Measurements from ENCODE around the gene TNF. TPM values are rescaled to one million over a fixed set of nuclear protein-coding genes. Genes with fewer than 3 reads are reported as not detected.

The TNF gene
- total RNA-seq, 1 experiment from 2014 or later, result not detected

- H3K4me1 Mint-ChIP-seq, result peaks cover 27 to 36% of the 10 kb centered on the region in 2 experiments
- Histone ChIP-seq H2AK5ac (ENCODE audit: insufficient read length, low read length) (no peak overlapping the region), H4K91ac (ENCODE audit: insufficient read length, low read depth, low read length) (no peak overlapping the region), H3K79me1 (ENCODE audit: insufficient read depth, low read depth, low read length, poor library complexity, severe bottlenecking) (peaks cover 11% of the 10 kb centered on the region), H4K5ac (ENCODE audit: insufficient read length, low read depth, low read length) (no peak overlapping the region), H3K56ac (ENCODE audit: insufficient read length, low read depth, low read length) (no peak overlapping the region), H3K23me2 (ENCODE audit: insufficient read length, low read depth, low read length, poor library complexity, severe bottlenecking) (no peaks in the 10 kb centered on the region), H3K23ac (ENCODE audit: insufficient read length, low read depth, low read length) (no peak overlapping the region), H3K4ac (ENCODE audit: low read depth, low read length) (no peak overlapping the region), H3K79me2 (ENCODE audit: insufficient read depth, low read length) (no peaks in the 10 kb centered on the region; the same call in 1 of the 2 replicates), H3K4me2 (ENCODE audit: insufficient read depth, insufficient read length, low read length) (no peak overlapping the region), H2BK15ac (ENCODE audit: low read depth, low read length) (no peak overlapping the region), H2BK12ac (ENCODE audit: insufficient read length, low read depth, low read length) (no peak overlapping the region), H2BK5ac (ENCODE audit: insufficient read length, low read length) (no peak overlapping the region), H3T11ph (ENCODE audit: low read length) (no peak overlapping the region), H3K27me3 (ENCODE audit: insufficient read depth, low read length) (no peaks in the 10 kb centered on the region), H3K9ac (ENCODE audit: extremely low read depth, insufficient read length, low read length) (no peak overlapping the region), H3K27ac (ENCODE audit: insufficient read length, low read depth, low read length) (no peak overlapping the region), H3K9me3 (ENCODE audit: control insufficient read depth, low read depth, low read length) (no peaks in the 10 kb centered on the region), H3K18ac (ENCODE audit: insufficient read length, low read depth, low read length) (no peak overlapping the region), H2BK120ac (ENCODE audit: low read depth, low read length, poor library complexity, severe bottlenecking) (no peak overlapping the region), H4K8ac (replicated peaks; ENCODE audit: insufficient read length, low read depth, low read length) (no peak overlapping the region), H3K4me1 (ENCODE audit: insufficient read depth, low read length) (no peaks in the 10 kb centered on the region; the same call in 1 of the 2 replicates), H2BK20ac (ENCODE audit: low read depth, low read length, poor library complexity, severe bottlenecking) (no peak overlapping the region), H3K14ac (ENCODE audit: insufficient read depth, low read length) (no peak overlapping the region), H2AFZ (ENCODE audit: low read length) (no peak overlapping the region), H4K20me1 (ENCODE audit: control insufficient read depth, insufficient read depth, insufficient read length) (peaks cover 4% of the 10 kb centered on the region)
- H3K27me3 Mint-ChIP-seq (ENCODE audit: low read depth), result no peaks in the 10 kb centered on the region
- no peak for TF ChIP-seq CTCF (conservative IDR thresholded peaks at IDR 0.05)
- no peak for DNase-seq
- no peak overlapping the region; a peak in 1 of 5 replicates for H3K4me3 Mint-ChIP-seq
- peaks cover 71 to 84% (median 79%) of the 10 kb centered on the region in 3 experiments for H3K36me3 Mint-ChIP-seq (ENCODE audit: insufficient read depth in 1 of 3, low read depth in 3 of 3)
- no peaks in the 10 kb centered on the region for H3K9me3 Mint-ChIP-seq
- H3K27ac Mint-ChIP-seq, result peak overlapping the region; percentile 58 to 89 (median 68); a peak in 4 of 7 replicates
- no CpG with 5 or more reads among the region's 9 CpGs for whole genome bisulfite sequencing (ENCODE audit: extremely low coverage, insufficient read length, low lambda C conversion rate)
Observed at GRCh38 chr6:31532644-31533454, 42.5 kb upstream of the TNF start.
